HepG2 (cell line): Measurements from ENCODE around the gene SIN3A. TPM values are rescaled to one million over a fixed set of nuclear protein-coding genes. Genes with fewer than 3 reads are reported as not detected.
A peak's percentile ranks its signal among the peaks of the same experiment; 100 is the strongest.

Experiments
- GABPB1 ChIP-seq: IDR thresholded peaks from 2 replicates; pipeline ENCODE4 v1.6.1; 2016; ENCODE audit warnings: mild to moderate bottlenecking, missing genetic modification reagents, moderate library complexity, missing compliant biosample characterization
- HBP1 ChIP-seq: IDR thresholded peaks from 2 replicates; pipeline ENCODE4 v1.6.1; 2016; ENCODE audit warnings: low read depth, control low read depth
- IRF1 ChIP-seq: sonication (generic); formaldehyde crosslinking; IDR thresholded peaks from 2 replicates; pipeline ENCODE4 v1.4.0; 2020; ENCODE audit warnings: low read depth, mild to moderate bottlenecking, missing genetic modification reagents
- MXD1 ChIP-seq: sonication (generic); formaldehyde crosslinking; IDR thresholded peaks from 2 replicates; pipeline ENCODE4 v1.4.0; 2020; ENCODE audit warnings: mild to moderate bottlenecking, missing genetic modification reagents
- MZF1 ChIP-seq: sonication (generic); formaldehyde crosslinking; IDR thresholded peaks from 2 replicates; pipeline ENCODE4 v1.8.1; 2023; ENCODE audit warnings: mild to moderate bottlenecking, missing genetic modification reagents, borderline replicate concordance
- NFAT5 ChIP-seq: sonication (generic); formaldehyde crosslinking; IDR thresholded peaks from 2 replicates; pipeline ENCODE4 v1.4.0; 2020; ENCODE audit warnings: missing genetic modification reagents
- NFIC ChIP-seq: IDR thresholded peaks from 2 replicates; pipeline ENCODE4 v1.6.1; 2012; ENCODE audit warnings: mild to moderate bottlenecking, low read length, inconsistent platforms
- PAWR ChIP-seq: sonication (generic); formaldehyde crosslinking; IDR thresholded peaks from 2 replicates; pipeline ENCODE4 v1.4.0; 2020; ENCODE audit warnings: missing genetic modification reagents, mild to moderate bottlenecking, borderline replicate concordance
- POLR2A ChIP-seq, 2 experiments: IDR thresholded peaks; 2 replicates each; pipeline ENCODE4 v1.6.1; 2011; ENCODE audit warnings: low read depth in 2 of 2, low read length in 2 of 2, mild to moderate bottlenecking in 1 of 2, moderate library complexity in 1 of 2; ENCODE audit not compliant: insufficient read depth in 1 of 2
- PTBP1 ChIP-seq: fragments of 200-400 bp; formaldehyde crosslinking; IDR thresholded peaks from 2 replicates; pipeline ENCODE4 v1.6.1; 2018; ENCODE audit warnings: low read length, low read depth; ENCODE audit not compliant: poor library complexity, severe bottlenecking
- RFX3 ChIP-seq: IDR thresholded peaks from 2 replicates; pipeline ENCODE4 v1.6.1; 2016; ENCODE audit warnings: missing biosample characterization, missing genetic modification reagents
- TEAD3 ChIP-seq: optimal IDR thresholded peaks from 2 replicates; pipeline ENCODE3; 2016; ENCODE audit warnings: borderline replicate concordance
- XRCC5 ChIP-seq: fragments of 200-400 bp; formaldehyde crosslinking; optimal IDR thresholded peaks from 2 replicates; pipeline ENCODE3; 2017; ENCODE audit warnings: mild to moderate bottlenecking, low read length
- ZBTB37 ChIP-seq: sonication (generic); formaldehyde crosslinking; IDR thresholded peaks from 2 replicates; pipeline ENCODE4 v1.4.0; 2020; ENCODE audit warnings: mild to moderate bottlenecking, missing genetic modification reagents
- ZNF317 ChIP-seq: sonication (generic); formaldehyde crosslinking; IDR thresholded peaks from 2 replicates; pipeline ENCODE4 v1.5.0; 2020; ENCODE audit warnings: mild to moderate bottlenecking, missing genetic modification reagents
- ZNF331 ChIP-seq: sonication (generic); formaldehyde crosslinking; IDR thresholded peaks from 2 replicates; pipeline ENCODE4 v1.4.0; 2020; ENCODE audit warnings: missing genetic modification reagents
- ZNF563 ChIP-seq: sonication (generic); formaldehyde crosslinking; IDR thresholded peaks from 2 replicates; pipeline ENCODE4 v1.8.0; 2022; ENCODE audit warnings: mild to moderate bottlenecking, moderate library complexity, missing genetic modification reagents
- ZSCAN5A ChIP-seq: sonication (generic); formaldehyde crosslinking; IDR thresholded peaks from 2 replicates; pipeline ENCODE4 v1.8.0; 2022; ENCODE audit warnings: mild to moderate bottlenecking, missing genetic modification reagents, borderline replicate concordance
- polyA plus RNA-seq, 8 experiments: library from polyadenylated mRNA; depleted of rRNA in 3 of 8; stranded (reverse) in 7 of 8; unstranded in 1 of 8; fragments of >200 nt; fragmentation: Illumina TruSeq in 4 of 8; extraction: Trizol in 4 of 8; gene quantifications; 2 replicates each; pipeline versions ENCODE4 v1.2.1 to v1.2.3, GENCODE V29; 2011 to 2016; ENCODE audit warnings: low read depth in 4 of 8, missing spikeins in 1 of 8, mixed read lengths in 1 of 8; ENCODE audit not compliant: insufficient read depth in 1 of 8
- total RNA-seq, 5 experiments: library from RNA; depleted of rRNA; stranded (reverse); fragments of >200 nt; fragmentation: Illumina TruSeq; extraction: Trizol; gene quantifications; 2 replicates each; pipeline ENCODE4 v1.2.3, GENCODE V29; 2016; ENCODE audit warnings: low read depth in 1 of 5

Gene SIN3A
- total and polyA plus RNA-seq, 2 of the 13 experiments (the other 11 are each of a cell fraction or from before 2014, with no cell fraction given), result 16.1 to 28.1 TPM

GRCh38 chr15:75347222-75348033, 104.1 kb downstream of the SIN3A start (continued):
- TF ChIP-seq ZSCAN5A (CRISPR knock-in tag) (peak; percentile 28), NFAT5 (CRISPR knock-in tag) (no peak), MXD1 (CRISPR knock-in tag) (0 out of 2 replicates have a peak, but pooled peaks have one; percentile 71), PAWR (CRISPR knock-in tag) (no peak), PTBP1 (no peak), ZNF563 (CRISPR knock-in tag) (peak; percentile 62; the same call in 1 of the 2 replicates), POLR2A (IDR thresholded peaks at IDR 0.05; ENCODE audit: insufficient read depth in 1 of 2, low read depth in 2 of 2, low read length in 2 of 2) (peak in 1 of 2 experiments; percentile 58; a peak in 2 of 4 replicates), XRCC5 (no peak), IRF1 (no peak), TEAD3 (CRISPR knock-in tag) (no peak), GABPB1 (CRISPR knock-in tag) (peak; percentile 82), ZNF331 (CRISPR knock-in tag) (0 out of 2 replicates have a peak, but pooled peaks have one; percentile 16), NFIC (no peak), ZNF317 (CRISPR knock-in tag) (peak; percentile 27), ZBTB37 (CRISPR knock-in tag) (no peak), RFX3 (no peak), HBP1 (no peak), MZF1 (CRISPR knock-in tag) (no peak)
